GM21723 (cell line): ENCODE measurements around the gene CDK5RAP3.
"Not testable (repeated sequence)": the region's sequence is repeated elsewhere in the genome, so short reads cannot be mapped to it uniquely, and the experiment has no call there.

Source experiments
- ATAC-seq: cut with Tn5 transposase; IDR thresholded peaks from one replicate; pipeline ENCODE4 v1.9.1; 2021; ENCODE audit warnings: mild to moderate bottlenecking, moderate library complexity; ENCODE audit not compliant: unreplicated experiment

CDK5RAP3 gene

GRCh38 chr17:47996201-47996600 lies 25.3 kb downstream of the CDK5RAP3 start:
- no peak for ATAC-seq

- no peak for ATAC-seq
These were observed 26.7 kb downstream of the CDK5RAP3 start for GRCh38 chr17:47997586-47997985.

- ATAC-seq: no peak
These were observed 27.1 kb downstream of the CDK5RAP3 start for GRCh38 chr17:47998044-47998443.

GRCh38 chr17:47999582-47999981 lies 28.7 kb downstream of the CDK5RAP3 start:
- ATAC-seq: no peak

GRCh38 chr17:48001197-48001596 lies 30.3 kb downstream of the CDK5RAP3 start:
- ATAC-seq: no peak

- ATAC-seq: not testable (repeated sequence)
These were observed 30.7 kb downstream of the CDK5RAP3 start for GRCh38 chr17:48001657-48002056.

- no peak for ATAC-seq
These were observed 31.5 kb downstream of the CDK5RAP3 start for GRCh38 chr17:48002266-48002915.

GRCh38 chr17:48002916-48003416 lies 32.1 kb downstream of the CDK5RAP3 start:
- ATAC-seq: no peak

GRCh38 chr17:48003417-48004151 lies 32.7 kb downstream of the CDK5RAP3 start:
- ATAC-seq: no peak

GRCh38 chr17:48004983-48005382 lies 34.1 kb downstream of the CDK5RAP3 start:
- no peak for ATAC-seq

GRCh38 chr17:48006936-48007709 lies 36.2 kb downstream of the CDK5RAP3 start:
- ATAC-seq: no peak

- ATAC-seq: no peak
These were observed 39.3 kb downstream of the CDK5RAP3 start for GRCh38 chr17:48010193-48010592.

- no peak for ATAC-seq
These were observed 40.7 kb downstream of the CDK5RAP3 start for GRCh38 chr17:48011405-48012150.

- no peak for ATAC-seq
These were observed 41.2 kb downstream of the CDK5RAP3 start for GRCh38 chr17:48012151-48012520.

- no peak for ATAC-seq
These were observed 41.7 kb downstream of the CDK5RAP3 start for GRCh38 chr17:48012654-48013053.

- no peak for ATAC-seq
These were observed 43.1 kb downstream of the CDK5RAP3 start for GRCh38 chr17:48013876-48014594.

GRCh38 chr17:48014595-48015111 lies 43.7 kb downstream of the CDK5RAP3 start:
- no peak for ATAC-seq

GRCh38 chr17:48016112-48016511 lies 45.2 kb downstream of the CDK5RAP3 start:
- no peak for ATAC-seq

GRCh38 chr17:48017817-48018158 lies 46.9 kb downstream of the CDK5RAP3 start:
- peak; percentile 15 for ATAC-seq

- ATAC-seq: no peak
These were observed 51.0 kb downstream of the CDK5RAP3 start for GRCh38 chr17:48021934-48022333.
